A172 (cell line): Measurements from ENCODE around the gene CTNNA3. TPM values are rescaled to one million over a fixed set of nuclear protein-coding genes. Genes with fewer than 3 reads are reported as not detected.
"Not testable (repeated sequence)": the region's sequence is repeated elsewhere in the genome, so short reads cannot be mapped to it uniquely, and the experiment has no call there.

Source experiments
- DNase-seq: peaks from one replicate; pipeline ENCODE4 v3.0.0-alpha.2; 2015; ENCODE audit warnings: low spot score
- total RNA-seq: library from RNA; depleted of rRNA; stranded (reverse); fragments of >200 nt; shearing (Covaris generic); gene quantifications from 2 replicates; pipeline ENCODE4 v1.2.3, GENCODE V29; 2014

Gene CTNNA3
- total RNA-seq, 1 experiment from 2014 or later = not detected

DNA sequence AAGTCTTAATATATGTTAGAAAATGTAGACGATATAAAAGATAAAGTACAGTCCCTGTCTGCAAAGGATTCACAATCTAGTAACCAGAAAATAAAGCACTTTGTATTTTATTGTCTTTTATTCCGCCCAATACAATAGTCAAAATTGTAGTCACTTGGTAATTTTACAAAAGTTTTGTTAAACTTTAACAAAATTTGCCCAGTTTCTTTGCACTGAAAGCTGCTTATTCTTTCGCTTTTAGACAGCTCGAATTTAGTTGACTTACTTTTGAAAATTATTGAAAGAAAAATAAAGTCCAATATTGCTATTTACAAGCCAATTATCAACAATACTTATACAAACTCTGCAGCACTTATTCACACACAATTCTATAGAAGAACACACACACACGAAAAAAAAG lies 1305.1 kb downstream of the CTNNA3 start:
- DNase-seq = no peak

DNA sequence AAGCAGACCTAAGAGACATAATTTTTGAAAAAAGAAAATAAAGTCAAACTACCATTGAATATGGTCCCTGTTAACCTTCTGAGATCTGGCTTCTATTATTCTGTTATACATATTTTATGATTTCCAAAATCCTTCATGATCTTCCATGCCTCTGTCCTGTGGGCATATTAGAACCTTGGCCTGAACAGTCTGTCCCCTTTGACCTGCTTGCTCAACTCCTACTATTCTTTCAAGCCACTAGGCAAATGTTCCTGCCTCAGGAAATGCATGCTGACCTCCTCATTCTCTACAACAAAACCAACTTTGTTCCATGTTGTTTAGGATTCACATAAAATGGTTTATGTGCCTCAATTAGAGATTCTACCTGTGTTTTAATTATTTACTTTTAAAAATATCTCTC lies 1315.0 kb downstream of the CTNNA3 start:
- DNase-seq = no peak

DNA sequence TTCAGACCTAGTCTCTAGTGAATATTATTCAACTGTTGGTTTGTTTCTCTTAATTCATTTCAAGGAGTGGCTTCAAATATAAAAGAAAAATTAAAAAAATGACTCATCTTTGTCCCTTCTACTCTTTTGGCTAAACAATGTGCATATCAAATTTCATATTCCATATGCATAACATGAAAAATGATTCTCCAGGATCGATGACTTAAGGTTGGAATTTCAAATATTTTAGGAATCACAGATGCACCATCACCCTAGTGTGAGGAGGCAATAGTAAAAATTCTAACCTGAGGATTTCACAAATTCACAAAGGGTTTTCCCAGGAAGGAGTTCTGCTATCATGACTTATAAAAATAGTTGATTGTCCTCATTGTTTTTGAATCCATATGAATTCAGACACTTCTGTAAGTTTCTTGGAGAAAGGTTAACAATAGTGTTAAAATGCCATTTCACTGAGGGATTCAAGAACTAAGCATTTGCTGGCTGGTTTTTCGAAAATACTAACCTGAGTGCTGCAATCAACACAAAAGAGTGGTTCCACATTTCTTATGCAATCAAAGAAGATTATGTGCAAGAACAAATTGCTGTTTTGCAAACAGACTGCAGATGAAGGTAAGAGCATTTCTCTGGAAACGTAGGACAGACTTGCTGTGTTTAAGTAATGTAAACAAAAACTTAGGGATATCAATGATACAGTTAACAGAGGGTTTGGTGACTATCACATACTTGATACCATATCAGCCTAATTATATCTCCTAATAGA lies 1317.7 kb downstream of the CTNNA3 start:
- DNase-seq = no peak

DNA sequence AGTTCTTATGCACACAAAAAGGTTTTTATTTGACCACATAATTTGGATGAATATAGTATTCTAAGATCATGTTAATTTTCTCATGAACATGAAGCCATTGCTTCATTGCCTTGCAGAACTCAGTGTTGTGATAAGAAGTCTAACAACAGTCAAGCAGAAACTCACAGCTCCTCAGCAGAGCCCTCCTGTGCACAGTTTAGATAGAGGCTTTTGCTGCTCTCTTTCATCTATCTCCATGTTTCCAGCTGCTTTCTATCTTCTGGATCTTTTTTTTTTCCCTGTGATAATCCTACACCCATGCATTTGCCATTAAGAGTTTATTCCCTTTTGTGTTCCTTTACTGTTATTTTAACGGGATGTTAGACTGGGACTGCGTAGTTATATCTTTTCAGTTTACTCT lies 1327.8 kb downstream of the CTNNA3 start:
- no peak for DNase-seq

DNA sequence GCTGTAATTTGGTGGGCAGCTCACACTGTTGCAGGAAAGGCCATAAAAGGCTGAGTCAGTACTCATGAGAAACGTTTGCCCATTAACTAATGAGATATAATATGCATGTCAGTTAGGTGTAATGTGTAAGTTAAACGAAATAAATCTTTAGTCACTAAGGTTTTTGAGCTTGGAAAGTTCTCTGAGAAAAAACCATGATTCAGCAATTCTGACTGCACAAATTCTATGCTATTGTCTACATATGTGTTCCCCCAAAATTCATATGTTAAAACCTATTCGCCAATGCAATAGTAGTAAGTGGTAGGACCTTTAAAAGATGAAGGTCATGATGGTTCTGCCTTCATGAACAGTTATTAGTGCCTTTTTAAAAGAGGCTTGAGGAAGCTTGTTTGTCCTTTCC lies 1329.8 kb downstream of the CTNNA3 start:
- no peak for DNase-seq

DNA sequence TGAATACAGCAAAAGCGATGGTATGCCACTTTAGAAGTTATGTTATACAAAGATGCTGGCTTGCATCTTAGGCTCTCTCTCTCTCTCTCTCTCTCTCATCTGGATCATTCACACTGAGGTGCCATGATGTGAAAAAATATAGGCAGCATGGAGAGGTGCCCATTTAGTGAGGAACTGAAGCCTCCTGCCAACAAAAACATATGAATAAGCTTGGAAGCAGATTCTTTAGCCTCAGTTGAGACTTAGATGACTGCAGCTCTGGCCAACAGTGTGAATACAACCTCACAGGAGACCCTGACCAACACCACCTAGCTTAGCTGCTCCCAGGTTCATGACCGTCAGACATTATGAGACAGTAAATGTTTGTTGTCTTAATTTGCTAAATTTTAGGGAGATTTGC lies 1330.3 kb downstream of the CTNNA3 start:
- DNase-seq = no peak

DNA sequence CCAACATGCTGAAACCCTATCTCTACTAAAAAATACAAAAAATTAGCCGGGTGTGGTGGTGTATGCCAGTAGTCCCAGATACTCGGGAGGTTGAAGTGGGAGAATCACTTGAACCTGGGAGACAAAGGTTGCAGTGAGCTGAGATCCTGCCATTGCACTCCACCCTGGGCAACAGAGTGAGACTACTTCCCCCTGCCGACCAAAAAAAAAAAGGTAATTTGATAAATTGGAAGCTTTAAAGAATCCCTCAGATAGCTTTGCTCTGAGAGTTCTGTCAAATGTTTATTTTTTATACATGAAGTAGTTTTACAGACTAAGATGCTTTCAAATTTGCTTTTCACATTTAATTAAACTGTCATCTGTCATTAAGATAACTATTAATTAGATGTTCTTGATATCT lies 1333.5 kb downstream of the CTNNA3 start:
- no peak for DNase-seq

DNA sequence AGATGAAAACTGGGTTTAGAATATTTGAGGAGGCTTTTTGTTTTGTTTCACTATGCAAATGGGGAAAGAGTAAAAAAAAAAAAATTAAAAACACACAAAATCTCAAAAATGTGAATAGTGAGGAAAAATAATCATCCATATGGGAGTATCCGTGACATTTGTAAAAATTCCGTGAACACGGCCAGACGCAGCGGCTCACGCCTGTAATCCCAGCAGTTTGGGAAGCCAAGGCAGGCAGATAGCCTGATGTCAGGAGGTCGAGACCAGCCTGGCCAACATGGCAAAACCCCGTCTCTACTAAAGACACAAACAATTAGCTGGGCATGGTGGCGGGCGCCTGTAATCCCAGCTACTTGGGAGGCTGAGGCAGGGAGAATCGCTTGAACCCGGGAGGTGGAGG lies 1342.2 kb downstream of the CTNNA3 start:
- DNase-seq = not testable (repeated sequence)

DNA sequence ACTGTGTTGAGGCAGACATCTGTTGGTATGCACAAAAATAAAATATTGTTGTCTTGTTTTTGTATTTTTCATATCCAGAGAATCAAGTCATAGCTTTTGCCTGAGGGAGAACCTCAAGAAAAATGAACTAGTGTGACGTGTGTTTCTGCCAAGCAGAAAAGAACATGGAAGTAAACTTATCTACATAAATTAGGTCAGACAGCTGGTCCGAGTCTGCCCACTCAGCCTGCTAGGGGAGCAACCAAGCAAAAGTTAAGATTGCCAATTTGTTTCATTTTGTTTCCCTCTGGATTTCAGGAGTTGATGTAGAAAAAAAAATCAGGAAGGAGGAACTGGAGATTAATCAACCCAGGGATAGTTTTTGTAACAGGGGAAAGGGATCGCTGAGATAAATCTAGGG lies 1342.6 kb downstream of the CTNNA3 start:
- no peak for DNase-seq

DNA sequence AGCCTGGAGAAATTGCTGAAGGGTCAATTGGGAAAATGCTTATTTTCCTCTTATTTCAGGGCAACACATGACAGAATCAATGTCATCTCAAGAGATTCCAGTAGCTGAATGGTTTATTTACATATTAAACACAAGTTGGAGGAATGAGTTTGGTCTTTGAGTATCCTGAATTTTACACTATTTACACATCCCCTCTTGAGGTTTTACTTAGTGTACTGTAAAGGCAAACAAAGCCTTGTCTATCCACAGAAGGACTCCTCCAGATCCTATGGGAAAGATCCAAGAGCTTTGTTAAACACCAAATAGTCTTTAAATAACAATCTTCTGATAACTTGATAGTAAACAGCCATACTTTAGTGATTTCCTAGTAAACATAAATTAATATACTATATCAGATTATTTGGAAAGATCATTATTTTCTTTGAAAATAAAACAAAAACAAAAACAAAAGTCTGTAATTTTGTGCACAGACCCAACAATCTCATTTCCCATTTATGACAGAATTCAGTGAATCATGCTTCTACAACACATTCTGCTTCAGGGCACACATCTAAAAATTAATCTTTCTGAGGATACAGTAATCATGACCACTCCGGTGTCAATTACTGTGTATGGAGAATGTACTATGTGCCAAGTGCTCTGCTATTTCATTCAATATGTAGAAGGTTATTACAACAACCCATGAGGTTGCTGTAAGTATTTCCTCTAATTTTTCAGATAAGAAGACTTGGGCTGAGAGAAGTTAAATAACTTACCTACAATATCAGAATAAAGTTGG lies 1345.2 kb downstream of the CTNNA3 start:
- no peak for DNase-seq

DNA sequence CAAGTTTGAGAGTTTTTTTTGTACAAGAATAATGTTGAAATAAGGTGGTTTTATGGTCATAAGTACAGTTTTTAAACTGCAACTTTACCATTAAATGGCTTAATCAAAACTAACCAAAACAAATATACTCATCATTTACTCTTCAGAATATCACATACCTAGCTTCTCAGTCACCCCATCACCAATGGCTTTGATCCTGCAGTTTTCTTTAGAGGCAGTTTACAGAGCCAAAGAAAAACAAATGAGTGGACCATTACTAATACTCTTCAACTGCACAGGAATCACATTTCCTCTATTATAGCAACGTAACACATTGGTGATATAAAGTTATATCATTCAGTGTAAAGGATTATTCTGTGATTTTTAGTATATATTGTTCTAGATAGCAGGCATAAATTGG lies 1346.3 kb downstream of the CTNNA3 start:
- no peak for DNase-seq

DNA sequence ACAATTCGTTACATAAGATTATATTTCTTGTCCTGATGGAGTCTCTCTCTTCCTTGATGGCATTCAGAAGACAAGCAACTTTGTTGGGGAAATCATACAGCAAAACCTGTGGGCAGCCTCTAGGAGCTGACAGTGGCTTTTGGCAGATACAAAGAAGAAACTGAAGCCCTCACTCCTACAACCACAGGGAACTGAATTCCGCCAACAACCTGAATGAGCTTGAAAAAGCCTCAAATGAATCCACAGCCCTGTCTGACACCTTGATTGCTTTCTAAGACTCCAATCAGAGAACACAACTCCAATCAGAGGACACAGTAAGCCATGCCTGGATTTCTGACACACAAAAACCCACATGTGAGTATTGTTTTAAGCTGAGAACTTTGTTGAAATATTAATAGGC lies 1346.9 kb downstream of the CTNNA3 start:
- no peak for DNase-seq

DNA sequence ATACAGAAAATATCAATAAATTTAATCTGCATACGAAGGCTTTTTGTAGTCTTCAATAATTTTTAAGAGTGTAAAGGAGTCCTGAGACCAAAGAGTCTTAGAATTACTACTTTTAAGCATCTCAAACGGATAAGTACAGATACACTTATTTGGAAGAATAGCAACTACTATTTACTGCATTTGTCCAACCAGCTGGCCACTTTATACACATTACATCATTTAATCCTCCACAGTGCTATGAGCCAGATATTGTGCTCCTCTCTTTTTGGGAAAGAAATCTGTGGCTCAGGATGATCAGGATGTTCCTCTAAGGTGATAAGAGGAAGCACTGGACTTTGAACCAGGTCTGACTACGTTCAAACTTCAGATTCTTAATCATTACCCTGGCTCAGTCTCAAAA lies 1358.8 kb downstream of the CTNNA3 start:
- DNase-seq = no peak

DNA sequence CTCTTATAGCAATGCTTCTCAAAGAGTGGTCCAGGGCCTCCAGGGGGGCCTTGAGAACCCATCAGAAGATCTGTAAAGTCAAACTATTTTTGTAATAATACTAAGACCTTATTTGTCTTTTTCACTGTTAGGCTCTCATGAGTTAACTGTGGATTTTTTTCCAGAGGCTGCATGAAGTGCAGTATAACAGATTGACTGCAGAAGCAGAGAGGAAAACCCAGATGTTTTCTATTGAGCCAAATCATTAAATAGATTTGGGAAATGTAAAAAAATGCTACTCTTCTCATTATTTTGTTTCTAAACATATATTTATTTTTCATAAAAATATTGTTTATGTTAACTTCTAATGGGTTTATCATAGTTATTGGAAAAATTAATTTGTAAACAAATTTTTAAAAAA lies 1359.2 kb downstream of the CTNNA3 start:
- DNase-seq = no peak

DNA sequence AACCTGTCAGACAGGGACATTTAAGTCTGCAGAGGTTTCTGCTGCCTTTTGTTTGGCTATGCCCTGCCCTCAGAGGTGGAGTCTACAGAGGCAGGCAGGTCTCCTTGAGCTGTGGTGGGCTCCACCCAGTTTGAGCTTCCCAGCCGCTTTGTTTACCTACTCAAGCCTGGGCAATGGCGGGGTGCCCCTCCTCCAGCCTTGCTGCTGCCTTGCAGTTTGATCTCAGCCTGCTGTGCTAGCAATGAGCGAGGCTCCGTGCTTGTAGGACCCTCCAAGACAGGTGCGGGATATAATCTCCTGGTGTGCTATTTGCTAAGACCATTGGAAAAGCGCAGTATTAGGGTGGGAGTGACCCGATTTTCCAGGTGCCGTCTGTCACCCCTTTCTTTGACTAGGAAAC lies 1360.2 kb downstream of the CTNNA3 start:
- DNase-seq = not testable (repeated sequence)

DNA sequence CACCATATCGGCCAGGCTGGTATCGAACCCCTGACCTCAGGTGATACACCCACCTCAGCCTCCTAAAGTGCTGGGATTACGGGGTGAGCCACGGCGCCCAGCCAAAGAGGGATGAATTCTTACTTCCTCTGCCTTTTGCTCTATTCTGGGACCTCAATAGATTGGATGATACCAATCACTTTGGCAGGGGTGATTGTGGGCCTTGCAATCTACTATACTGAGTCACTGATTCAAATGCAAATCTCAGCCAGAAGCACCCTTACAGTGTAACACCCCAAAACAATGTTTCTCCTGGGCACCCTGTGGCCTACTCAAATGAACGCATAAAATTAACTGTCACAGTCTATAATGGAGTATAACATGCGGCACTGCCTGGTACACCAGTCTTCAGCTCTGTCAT lies 1366.8 kb downstream of the CTNNA3 start:
- DNase-seq = no peak

DNA sequence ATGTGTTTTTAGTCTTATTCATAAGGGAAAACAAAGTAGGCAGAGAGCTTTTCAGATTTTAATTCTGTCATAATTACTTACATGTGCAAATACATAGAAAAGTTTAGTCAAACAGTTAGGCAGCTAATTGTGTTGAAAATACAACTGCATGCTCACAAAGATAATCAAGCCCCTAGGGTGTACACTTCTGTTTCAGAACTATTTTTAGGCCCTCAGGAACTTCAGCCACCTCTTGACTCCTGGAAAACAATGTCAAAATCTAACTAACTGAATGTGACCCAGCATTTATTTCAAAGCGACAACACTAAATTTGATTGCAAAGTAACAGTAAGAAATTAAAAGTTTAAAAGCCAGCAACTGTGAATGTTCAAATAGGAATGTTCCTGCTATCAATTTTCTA lies 1369.1 kb downstream of the CTNNA3 start:
- DNase-seq = no peak

DNA sequence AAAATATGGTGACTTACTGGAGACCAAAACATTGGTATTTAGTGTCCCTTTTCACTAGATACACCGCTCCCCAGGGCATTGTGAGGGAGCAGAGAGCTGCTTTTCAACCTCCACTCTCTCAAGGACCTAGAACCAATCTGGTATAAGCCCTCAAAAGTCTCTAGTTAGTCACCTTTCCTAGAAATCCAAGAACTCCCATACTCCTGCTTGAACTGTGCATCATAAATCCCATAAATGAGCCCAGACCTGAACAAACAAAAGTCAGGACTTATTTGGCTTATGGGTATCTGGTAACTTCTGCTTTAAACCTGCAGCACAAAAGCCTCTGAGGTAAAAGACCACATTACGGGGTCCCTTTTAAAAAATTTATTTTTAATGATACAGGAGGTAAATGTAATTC lies 1373.2 kb downstream of the CTNNA3 start:
- no peak for DNase-seq

DNA sequence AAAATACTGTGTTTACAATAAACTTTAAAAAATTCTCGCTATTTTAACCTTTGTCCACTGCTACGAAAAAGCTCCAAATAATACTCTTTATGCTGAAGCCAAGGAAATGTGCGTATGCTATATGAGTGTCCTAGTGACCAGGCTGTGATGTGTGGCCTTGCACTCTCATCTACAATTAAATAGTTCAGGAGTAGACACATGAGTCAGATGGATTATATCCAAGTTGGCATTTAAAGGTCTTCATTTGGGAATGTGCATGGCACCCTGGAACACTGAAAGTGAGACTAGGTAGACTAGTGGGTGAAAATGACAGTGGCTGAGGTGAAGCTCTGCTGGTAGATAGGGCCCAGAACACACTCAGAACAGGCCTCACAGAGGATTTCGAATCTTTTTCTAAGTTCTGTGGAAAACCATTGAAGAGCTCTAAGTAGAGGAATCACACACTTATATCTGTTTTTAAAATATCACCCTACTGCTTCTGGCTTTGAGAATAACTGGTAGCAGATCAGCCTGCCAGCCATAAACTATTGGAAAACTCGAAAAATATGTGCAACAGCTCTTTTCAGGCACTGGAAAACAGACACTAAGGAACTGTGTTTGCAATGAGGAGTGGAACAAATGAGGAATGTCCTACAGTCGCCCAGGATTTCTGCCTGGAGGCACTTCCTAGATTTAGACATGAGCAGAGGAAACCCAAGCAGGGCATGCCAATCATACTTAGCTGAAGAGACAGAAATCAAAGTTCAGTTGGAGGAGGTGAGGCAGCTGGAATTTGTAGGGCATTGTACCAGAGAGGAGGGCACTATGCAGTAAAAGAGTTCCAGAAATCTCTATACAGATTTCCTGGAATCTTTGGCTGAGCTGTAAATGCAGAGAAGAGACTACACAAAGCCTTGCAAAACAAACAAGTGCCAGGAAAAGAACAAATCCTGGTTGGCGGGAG lies 1374.0 kb downstream of the CTNNA3 start:
- DNase-seq = no peak

DNA sequence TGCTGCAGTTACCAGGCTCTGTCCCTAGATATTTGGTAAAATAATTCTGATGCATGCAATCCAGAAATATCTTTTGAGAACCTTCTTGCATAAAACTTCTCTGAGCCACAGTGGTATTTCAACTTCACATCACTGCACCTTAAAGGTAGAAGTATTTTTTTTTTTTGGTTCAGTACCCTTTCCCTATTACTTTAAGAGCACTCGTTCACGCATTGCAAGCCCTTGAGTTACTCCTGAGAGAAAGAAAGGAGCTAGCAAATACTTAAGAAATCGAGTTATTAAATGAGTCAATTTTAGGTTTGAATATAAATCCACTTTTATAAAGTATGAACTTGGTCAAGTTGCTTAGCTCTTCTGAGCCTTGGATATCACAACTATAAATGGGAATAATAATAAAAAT lies 1377.2 kb downstream of the CTNNA3 start:
- DNase-seq = no peak

DNA sequence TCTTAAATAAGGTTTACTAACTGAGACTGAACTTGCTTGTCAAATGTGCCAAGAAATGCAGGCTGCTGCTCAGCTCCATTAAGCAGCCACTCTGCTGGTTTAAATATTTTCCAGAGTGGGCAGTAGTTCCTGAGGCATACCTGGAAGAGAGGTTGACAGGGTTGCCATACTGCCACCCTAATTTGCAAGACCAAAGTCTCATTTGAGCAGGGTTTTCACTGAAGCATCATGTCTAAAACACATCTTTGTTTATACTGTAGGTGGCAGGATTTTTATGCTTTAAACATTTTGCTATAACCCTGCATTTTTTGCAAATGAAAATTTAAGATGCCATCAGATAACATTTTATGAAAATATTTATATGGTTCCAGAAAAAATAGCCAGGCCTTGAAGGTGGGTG lies 1388.2 kb downstream of the CTNNA3 start:
- no peak for DNase-seq

DNA sequence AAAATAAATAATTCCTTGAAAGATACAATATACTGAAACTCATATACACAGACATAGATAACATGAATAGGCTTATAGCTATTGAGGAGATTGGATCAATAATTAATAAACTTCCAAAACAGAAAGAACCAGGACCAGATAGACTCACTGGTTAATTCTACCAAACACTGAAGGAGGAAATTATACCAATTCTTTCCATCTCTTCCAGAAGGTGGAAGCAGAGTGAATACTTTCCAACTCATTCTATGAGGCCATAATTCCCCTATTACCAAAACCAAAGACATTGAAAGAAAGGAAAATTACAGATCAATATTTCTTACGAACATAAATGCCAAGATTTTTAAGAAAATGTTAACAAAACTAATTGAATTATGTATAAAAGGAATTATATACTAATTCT lies 1394.9 kb downstream of the CTNNA3 start:
- DNase-seq = no peak
